ENCODE data around the gene BHMT2. TPM values are rescaled to one million over a fixed set of nuclear protein-coding genes. Genes with fewer than 3 reads are reported as not detected.

BHMT2 gene
- total and polyA plus RNA-seq, 2 experiments from 2014 or later, result 1.7 to 1.9 TPM

- Mint-ChIP-seq H3K4me3 (peak overlapping the region; percentile 67), H3K36me3 (ENCODE audit: low read depth) (no peaks in the 10 kb centered on the region), H3K9me3 (no peaks in the 10 kb centered on the region), H3K4me1 (peaks cover 21% of the 10 kb centered on the region), H3K27ac (no peak overlapping the region), H3K27me3 (ENCODE audit: insufficient read depth, low read depth, poor library complexity) (peaks cover 3% of the 10 kb centered on the region)
- H3K9me2 ChIP-seq (ENCODE audit: insufficient read depth), result no peaks in the 10 kb centered on the region
- TF ChIP-seq ZNF462 (CRISPR knock-in tag; IDR thresholded peaks at IDR 0.05), result no peak
- TF ChIP-seq ZNF114 (CRISPR knock-in tag; IDR thresholded peaks at IDR 0.05), result no peak
- no peak for TF ChIP-seq JUNB (IDR thresholded peaks at IDR 0.05; ENCODE audit: unreplicated experiment)
- peak; percentile 94 to 100 for TF ChIP-seq CTCF (conservative IDR thresholded peaks at IDR 0.05; ENCODE audit: low read depth in 2 of 2)
- TF ChIP-seq POLR2AphosphoS5 (IDR thresholded peaks at IDR 0.05; ENCODE audit: low read depth), result no peak
- no peak for TF ChIP-seq ZNF331 (CRISPR knock-in tag; IDR thresholded peaks at IDR 0.05; ENCODE audit: low read depth)
- no peaks in the 10 kb centered on the region for H3K36me3 ChIP-seq (ENCODE audit: insufficient read depth)
- H3K27ac ChIP-seq (ENCODE audit: low read depth), result no peak overlapping the region
- no peaks in the 10 kb centered on the region for H4K20me1 ChIP-seq (replicated peaks; ENCODE audit: insufficient read depth)
- H3K27me3 ChIP-seq (ENCODE audit: insufficient read depth), result no peaks in the 10 kb centered on the region
- peaks cover 14% of the 10 kb centered on the region for H3K4me1 ChIP-seq (ENCODE audit: insufficient read depth)
- no peaks in the 10 kb centered on the region for H3K79me2 ChIP-seq (replicated peaks; ENCODE audit: insufficient read depth)
- H3F3A ChIP-seq (replicated peaks; ENCODE audit: low read depth), result no peaks in the 10 kb centered on the region
- DNase-seq (ENCODE audit: low spot score), result peak; percentile 79
- peak overlapping the region; percentile 80 for H2AFZ ChIP-seq
- H3K4me3 ChIP-seq, result peak overlapping the region; percentile 40
- H3K4me2 ChIP-seq, result peak overlapping the region; percentile 73
- ATAC-seq, result peak; percentile 64
Observed at GRCh38 chr5:79025054-79025472, 44.5 kb upstream of the BHMT2 start.
